VCaP (cell line): Measurements from ENCODE around the gene SLIT1.

ENCODE experiments used
- H3K27ac ChIP-seq: fragments of 450-650 bp; 2 replicates; pipeline ENCODE4 v1.5.1; 2017
- CTCF ChIP-seq: fragments of 450-650 bp; conservative IDR thresholded peaks from 2 replicates; pipeline ENCODE4 v1.5.1; 2017; ENCODE audit warnings: mild to moderate bottlenecking, moderate library complexity

The SLIT1 gene

GRCh38 chr10:97179311-97179710 lies 6.4 kb downstream of the SLIT1 start:
- TF ChIP-seq CTCF: no peak
- no peak overlapping the region; the same call in 1 of the 2 replicates for H3K27ac ChIP-seq

GRCh38 chr10:97178074-97178473 lies 7.7 kb downstream of the SLIT1 start:
- no peak for TF ChIP-seq CTCF
- H3K27ac ChIP-seq: peak overlapping the region; percentile 15; the same call in 1 of the 2 replicates

GRCh38 chr10:97176226-97176625 lies 9.5 kb downstream of the SLIT1 start:
- TF ChIP-seq CTCF: no peak

GRCh38 chr10:97175586-97175985 lies 10.2 kb downstream of the SLIT1 start:
- TF ChIP-seq CTCF: no peak
- no peak overlapping the region for H3K27ac ChIP-seq

More at GRCh38 chr10:97176226-97176625, 9.5 kb downstream of the SLIT1 start:
- no peak overlapping the region for H3K27ac ChIP-seq

- TF ChIP-seq CTCF: no peak
- no peak overlapping the region for H3K27ac ChIP-seq
Observed at GRCh38 chr10:97174941-97175340, 10.8 kb downstream of the SLIT1 start.

GRCh38 chr10:97174276-97174775 lies 11.4 kb downstream of the SLIT1 start:
- no peak overlapping the region for H3K27ac ChIP-seq
- no peak for TF ChIP-seq CTCF

GRCh38 chr10:97173036-97173435 lies 12.7 kb downstream of the SLIT1 start:
- no peak for TF ChIP-seq CTCF
- no peak overlapping the region for H3K27ac ChIP-seq
